LNCaP clone FGC (cell line): ENCODE measurements around the gene PC.

Experiments
- DNase-seq: peaks from one replicate; pipeline ENCODE4 v3.0.0-alpha.2; 2011; ENCODE audit warnings: low read depth
- H3K4me3 ChIP-seq: 2 replicates; pipeline ENCODE4 v1.5.1; 2011; ENCODE audit warnings: mild to moderate bottlenecking, low read depth, low read length, control low read depth
- CTCF ChIP-seq: IDR thresholded peaks from 2 replicates; pipeline ENCODE4 v1.5.1; 2012; ENCODE audit warnings: mild to moderate bottlenecking; ENCODE audit not compliant: control insufficient read depth, insufficient read depth; ENCODE audit errors: extremely low read depth

The PC gene

GRCh38 chr11:66971488-66971887, 13.3 kb upstream of the PC start:
- TF ChIP-seq CTCF = no peak
- no peak for DNase-seq
- no peak overlapping the region for H3K4me3 ChIP-seq

- H3K4me3 ChIP-seq = no peak overlapping the region
These were observed 12.7 kb upstream of the PC start for GRCh38 chr11:66970807-66971442.

GRCh38 chr11:66970371-66970806, 12.2 kb upstream of the PC start:
- TF ChIP-seq CTCF = no peak
- no peak overlapping the region for H3K4me3 ChIP-seq
- no peak for DNase-seq

More at GRCh38 chr11:66970807-66971442, 12.7 kb upstream of the PC start:
- no peak for DNase-seq
- TF ChIP-seq CTCF = no peak

- TF ChIP-seq CTCF = no peak
- no peak overlapping the region for H3K4me3 ChIP-seq
- DNase-seq = no peak
These were observed 11.5 kb upstream of the PC start for GRCh38 chr11:66969584-66970225.

- H3K4me3 ChIP-seq = no peak overlapping the region
- TF ChIP-seq CTCF = no peak
- no peak for DNase-seq
These were observed 9.7 kb upstream of the PC start for GRCh38 chr11:66967670-66968425.

GRCh38 chr11:66966351-66966750, 8.2 kb upstream of the PC start:
- TF ChIP-seq CTCF = no peak
- no peak overlapping the region for H3K4me3 ChIP-seq
- no peak for DNase-seq
